Measurements from ENCODE around the gene RNF213. TPM values are rescaled to one million over a fixed set of nuclear protein-coding genes. Genes with fewer than 3 reads are reported as not detected.

RNF213 gene
- total RNA-seq, 1 experiment from 2014 or later, result 179 TPM

DNA sequence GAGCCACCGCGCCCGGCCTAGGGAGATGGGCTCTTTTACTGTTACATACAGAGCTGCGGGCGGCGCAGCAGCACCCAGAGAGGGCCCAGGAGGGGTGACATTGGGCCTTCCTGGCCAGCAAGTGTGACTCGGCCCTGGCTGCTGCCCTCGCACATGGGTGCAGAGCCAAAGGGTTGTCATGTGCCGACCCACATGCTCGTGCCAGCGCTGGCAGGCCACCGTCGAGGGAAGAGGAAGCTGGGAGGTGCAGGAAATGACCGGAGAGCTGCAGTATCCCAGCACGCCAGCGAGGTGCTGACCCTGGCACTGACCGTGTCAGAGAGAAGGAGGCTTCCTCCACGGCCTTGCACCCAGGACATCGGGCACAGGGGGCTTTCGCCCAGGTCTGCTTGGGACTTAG is 162.3 kb downstream of the RNF213 start:
- CTCF ChIA-PET, result interaction anchor here (0.5 to 0.7 kb wide), 2 partner anchors 409 to 601 kb away, joined by 4 read pairs; no protein-coding TSS in a partner anchor
- no TSS peak for BruUV-seq (replicated peaks)
- H3K4me3 ChIP-seq, result no peak overlapping the region
- POLR2A ChIA-PET (ENCODE audit: unreplicated experiment), result no interaction called here
- H3K9me2 ChIP-seq (ENCODE audit: insufficient read depth), result no peaks in the 10 kb centered on the region
- no peaks in the 10 kb centered on the region for H3K79me2 ChIP-seq (ENCODE audit: low read depth)
- no peaks in the 10 kb centered on the region for H3F3A ChIP-seq (ENCODE audit: insufficient read depth, low read depth)
- no peak overlapping the region for H3K4me2 ChIP-seq
- H3K27me3 ChIP-seq (ENCODE audit: insufficient read depth, low read depth), result no peaks in the 10 kb centered on the region
- H3K36me3 ChIP-seq (ENCODE audit: low read depth), result no peaks in the 10 kb centered on the region
- H2AFZ ChIP-seq, result no peak overlapping the region
- no peaks in the 10 kb centered on the region for H3K9me3 ChIP-seq (ENCODE audit: insufficient read depth, low read depth)
- no peaks in the 10 kb centered on the region for H4K20me1 ChIP-seq (ENCODE audit: insufficient read depth)
- intact Hi-C loops (cut with micrococcal nuclease; ENCODE audit: unreplicated experiment), result no loop called here
- H3K27ac ChIP-seq, result no peak overlapping the region
- TF ChIP-seq, protein P1, sequence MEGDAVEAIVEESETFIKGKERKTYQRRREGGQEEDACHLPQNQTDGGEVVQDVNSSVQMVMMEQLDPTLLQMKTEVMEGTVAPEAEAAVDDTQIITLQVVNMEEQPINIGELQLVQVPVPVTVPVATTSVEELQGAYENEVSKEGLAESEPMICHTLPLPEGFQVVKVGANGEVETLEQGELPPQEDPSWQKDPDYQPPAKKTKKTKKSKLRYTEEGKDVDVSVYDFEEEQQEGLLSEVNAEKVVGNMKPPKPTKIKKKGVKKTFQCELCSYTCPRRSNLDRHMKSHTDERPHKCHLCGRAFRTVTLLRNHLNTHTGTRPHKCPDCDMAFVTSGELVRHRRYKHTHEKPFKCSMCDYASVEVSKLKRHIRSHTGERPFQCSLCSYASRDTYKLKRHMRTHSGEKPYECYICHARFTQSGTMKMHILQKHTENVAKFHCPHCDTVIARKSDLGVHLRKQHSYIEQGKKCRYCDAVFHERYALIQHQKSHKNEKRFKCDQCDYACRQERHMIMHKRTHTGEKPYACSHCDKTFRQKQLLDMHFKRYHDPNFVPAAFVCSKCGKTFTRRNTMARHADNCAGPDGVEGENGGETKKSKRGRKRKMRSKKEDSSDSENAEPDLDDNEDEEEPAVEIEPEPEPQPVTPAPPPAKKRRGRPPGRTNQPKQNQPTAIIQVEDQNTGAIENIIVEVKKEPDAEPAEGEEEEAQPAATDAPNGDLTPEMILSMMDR (conservative IDR thresholded peaks at IDR 0.05), result no peak
- TF ChIP-seq EZH2 (IDR thresholded peaks at IDR 0.05; ENCODE audit: low read depth), result no peak
- DNase-seq, result no peak
- H3K4me1 ChIP-seq (replicated peaks; ENCODE audit: insufficient read depth), result no peaks in the 10 kb centered on the region

DNA sequence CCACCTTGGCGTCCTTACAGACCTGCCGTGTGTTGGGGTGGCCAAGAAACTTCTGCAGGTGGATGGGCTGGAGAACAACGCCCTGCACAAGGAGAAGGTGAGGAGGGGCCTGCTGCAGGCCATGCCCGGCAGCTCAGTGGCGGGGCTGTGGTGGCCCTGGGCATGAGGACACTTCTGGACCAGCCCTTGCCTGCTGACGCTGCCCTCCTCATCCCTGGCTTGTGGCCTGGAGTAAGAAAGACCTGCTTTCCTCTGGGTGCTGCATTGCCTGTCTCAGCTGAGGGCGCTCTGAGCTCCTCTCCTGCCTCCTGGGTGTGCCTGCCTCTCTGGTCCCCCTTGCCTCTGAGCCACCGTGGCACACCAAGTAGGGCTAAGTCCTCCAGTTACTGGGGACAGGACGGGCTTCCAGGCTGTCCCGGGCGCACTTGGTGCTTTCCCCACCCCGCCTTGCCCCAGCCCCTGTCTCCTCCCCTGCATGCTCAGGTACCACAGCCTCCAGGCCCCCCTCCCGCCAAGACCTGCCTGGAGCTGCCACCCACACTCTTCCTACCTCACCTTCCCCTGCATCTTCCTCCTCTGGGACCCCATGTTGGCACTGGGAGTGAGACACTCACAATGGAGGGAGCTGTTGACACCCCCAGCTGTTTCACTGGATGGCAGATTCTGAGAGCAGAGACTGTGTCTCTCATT is 163.0 kb downstream of the RNF213 start:
- intact Hi-C loops (cut with micrococcal nuclease; ENCODE audit: unreplicated experiment), result no loop called here
- POLR2A ChIA-PET (ENCODE audit: unreplicated experiment), result no interaction called here
- BruUV-seq (replicated peaks), result no TSS peak

DNA sequence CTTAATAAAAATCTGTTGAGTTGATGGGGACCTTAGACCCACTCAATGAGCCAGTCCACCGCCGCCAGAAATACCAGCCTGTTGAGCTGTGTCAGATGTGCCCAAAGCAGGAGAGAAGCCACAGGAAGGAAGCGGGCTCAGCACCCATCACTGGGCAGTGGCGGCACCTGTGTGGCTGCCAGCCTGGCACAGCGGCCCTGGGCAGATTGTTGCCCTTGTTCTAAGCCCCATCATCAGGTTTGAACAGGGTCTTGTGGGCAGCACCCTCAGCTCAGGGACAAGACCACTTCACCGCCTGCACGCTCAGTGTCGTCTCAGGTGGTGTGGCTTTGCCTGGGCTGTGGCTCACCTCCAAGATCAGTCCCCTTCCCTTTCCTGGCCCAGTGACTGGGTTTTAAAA is 163.6 kb downstream of the RNF213 start:
- no peaks in the 10 kb centered on the region for H3K36me3 ChIP-seq (ENCODE audit: low read depth)
- no peak overlapping the region for H2AFZ ChIP-seq
- no TSS peak for BruUV-seq (replicated peaks)
- TF ChIP-seq, protein P1 (conservative IDR thresholded peaks at IDR 0.05), result no peak
- no peak for TF ChIP-seq EZH2 (IDR thresholded peaks at IDR 0.05; ENCODE audit: low read depth)
- no peak overlapping the region for H3K4me2 ChIP-seq
- POLR2A ChIA-PET (ENCODE audit: unreplicated experiment), result no interaction called here
- no peaks in the 10 kb centered on the region for H4K20me1 ChIP-seq (ENCODE audit: insufficient read depth)
- no peaks in the 10 kb centered on the region for H3K79me2 ChIP-seq (ENCODE audit: low read depth)
- intact Hi-C loops (cut with micrococcal nuclease; ENCODE audit: unreplicated experiment), result no loop called here
- no peaks in the 10 kb centered on the region for H3K27me3 ChIP-seq (ENCODE audit: insufficient read depth, low read depth)
- H3K9me2 ChIP-seq (ENCODE audit: insufficient read depth), result no peaks in the 10 kb centered on the region
- no peaks in the 10 kb centered on the region for H3K4me1 ChIP-seq (replicated peaks; ENCODE audit: insufficient read depth)
- H3F3A ChIP-seq (ENCODE audit: insufficient read depth, low read depth), result no peaks in the 10 kb centered on the region
- no peak for DNase-seq
- no peak overlapping the region for H3K27ac ChIP-seq
- H3K4me3 ChIP-seq, result no peak overlapping the region
- CTCF ChIA-PET, result no interaction called here
- no peaks in the 10 kb centered on the region for H3K9me3 ChIP-seq (ENCODE audit: insufficient read depth, low read depth)

More for the DNA sequence above, 163.0 kb downstream of the RNF213 start:
- H4K20me1 ChIP-seq (ENCODE audit: insufficient read depth), result no peaks in the 10 kb centered on the region
- H3K79me2 ChIP-seq (ENCODE audit: low read depth), result no peaks in the 10 kb centered on the region
- H3K27ac ChIP-seq, result no peak overlapping the region
- H3K9me2 ChIP-seq (ENCODE audit: insufficient read depth), result no peaks in the 10 kb centered on the region
- no peaks in the 10 kb centered on the region for H3K36me3 ChIP-seq (ENCODE audit: low read depth)
- H3K4me1 ChIP-seq (replicated peaks; ENCODE audit: insufficient read depth), result no peaks in the 10 kb centered on the region
- H3K4me2 ChIP-seq, result no peak overlapping the region
- CTCF ChIA-PET, result interaction anchor here (0.5 kb wide), 1 partner anchor 410 kb away, joined by 4 read pairs; no protein-coding TSS in a partner anchor
- no peaks in the 10 kb centered on the region for H3K9me3 ChIP-seq (ENCODE audit: insufficient read depth, low read depth)
- H3F3A ChIP-seq (ENCODE audit: insufficient read depth, low read depth), result no peaks in the 10 kb centered on the region
- H3K27me3 ChIP-seq (ENCODE audit: insufficient read depth, low read depth), result no peaks in the 10 kb centered on the region
- no peak for DNase-seq
- H2AFZ ChIP-seq, result no peak overlapping the region
- TF ChIP-seq EZH2 (IDR thresholded peaks at IDR 0.05; ENCODE audit: low read depth), result no peak
- TF ChIP-seq, protein P1 (conservative IDR thresholded peaks at IDR 0.05), result no peak
- H3K4me3 ChIP-seq, result no peak overlapping the region

Measured in PC-9 (cell line).